OCI-LY3 (cell line): ENCODE data around the gene AZGP1.
"Not testable (repeated sequence)": the region's sequence is repeated elsewhere in the genome, so short reads cannot be mapped to it uniquely, and the experiment has no call there.

Source experiments
- H2AFZ ChIP-seq: fragments of 200-600, 300-600 bp; shearing (Covaris generic); 2 replicates; pipeline ENCODE4 v1.6.0; 2014; ENCODE audit warnings: antibody characterized with exemption, low read depth, low read length
- H3K27ac ChIP-seq: fragments of 200-600, 300-600 bp; sonication (generic); 2 replicates; pipeline ENCODE4 v1.5.1; 2014; ENCODE audit warnings: mild to moderate bottlenecking, low read length, moderate library complexity, mixed read lengths
- H3K27me3 ChIP-seq: fragments of 200-600, 300-600 bp; sonication (generic); 2 replicates; pipeline ENCODE4 v1.6.1; 2014; ENCODE audit warnings: low read depth, low read length, mixed read lengths
- H3K36me3 ChIP-seq: fragments of 200-600, 300-600 bp; sonication (generic); replicated peaks from 2 replicates; pipeline ENCODE3; 2014; ENCODE audit warnings: low read depth, low read length, mixed read lengths
- H3K4me1 ChIP-seq: fragments of 300-600, 200-600 bp; sonication (generic); 2 replicates; pipeline ENCODE4 v1.6.1; 2014; ENCODE audit warnings: low read length, mixed read lengths
- H3K4me2 ChIP-seq: fragments of 200-600, 300-600 bp; sonication (generic); 2 replicates; pipeline ENCODE4 v1.6.1; 2014; ENCODE audit warnings: low read length, mixed read lengths
- H3K4me3 ChIP-seq: fragments of 300-600, 200-600 bp; sonication (generic); 2 replicates; pipeline ENCODE4 v1.5.1; 2014; ENCODE audit warnings: antibody characterized with exemption, mild to moderate bottlenecking, low read length, moderate library complexity
- H3K79me2 ChIP-seq: fragments of 300-600, 200-600 bp; shearing (Covaris generic); 2 replicates; pipeline ENCODE4 v1.6.1; 2014; ENCODE audit warnings: mild to moderate bottlenecking, low read length, mixed read lengths
- H3K9ac ChIP-seq: fragments of 300-600, 200-600 bp; shearing (Covaris generic); 2 replicates; pipeline ENCODE4 v1.6.0; 2014; ENCODE audit warnings: mild to moderate bottlenecking, low read length, moderate library complexity
- H3K9me3 ChIP-seq: fragments of 200-600, 300-600 bp; shearing (Covaris generic); 2 replicates; pipeline ENCODE4 v1.6.1; 2014; ENCODE audit warnings: low read length, mixed read lengths; ENCODE audit not compliant: insufficient read depth
- H4K20me1 ChIP-seq: fragments of 200-600, 300-600 bp; sonication (generic); 2 replicates; pipeline ENCODE4 v1.6.1; 2016; ENCODE audit warnings: low read length, mixed read lengths; ENCODE audit not compliant: insufficient read depth
- CTCF ChIP-seq: fragments of 200-600, 300-600 bp; sonication (generic); IDR thresholded peaks from 2 replicates; pipeline ENCODE4 v1.5.1; 2014; ENCODE audit warnings: antibody characterized with exemption, low read length, low read depth
- EZH2phosphoT487 ChIP-seq: fragments of 200-600 bp; shearing (Covaris generic); IDR thresholded peaks from 2 replicates; pipeline ENCODE4 v1.6.1; 2018; ENCODE audit warnings: antibody characterized with exemption, mixed run types, low read depth

Gene AZGP1

GRCh38 chr7:99987846-99988245 is 12.0 kb upstream of the AZGP1 start:
- no peak overlapping the region for H3K4me2 ChIP-seq
- H2AFZ ChIP-seq, result no peak overlapping the region
- no peaks in the 10 kb centered on the region for H3K4me1 ChIP-seq
- H3K4me3 ChIP-seq, result no peak overlapping the region
- H3K9ac ChIP-seq, result no peak overlapping the region
- H3K79me2 ChIP-seq, result no peaks in the 10 kb centered on the region
- no peaks in the 10 kb centered on the region for H4K20me1 ChIP-seq
- peaks cover 14% of the 10 kb centered on the region for H3K27me3 ChIP-seq
- no peaks in the 10 kb centered on the region for H3K36me3 ChIP-seq
- TF ChIP-seq EZH2phosphoT487 (no peak), CTCF (no peak)
- no peak overlapping the region for H3K27ac ChIP-seq
- no peaks in the 10 kb centered on the region for H3K9me3 ChIP-seq

DNA sequence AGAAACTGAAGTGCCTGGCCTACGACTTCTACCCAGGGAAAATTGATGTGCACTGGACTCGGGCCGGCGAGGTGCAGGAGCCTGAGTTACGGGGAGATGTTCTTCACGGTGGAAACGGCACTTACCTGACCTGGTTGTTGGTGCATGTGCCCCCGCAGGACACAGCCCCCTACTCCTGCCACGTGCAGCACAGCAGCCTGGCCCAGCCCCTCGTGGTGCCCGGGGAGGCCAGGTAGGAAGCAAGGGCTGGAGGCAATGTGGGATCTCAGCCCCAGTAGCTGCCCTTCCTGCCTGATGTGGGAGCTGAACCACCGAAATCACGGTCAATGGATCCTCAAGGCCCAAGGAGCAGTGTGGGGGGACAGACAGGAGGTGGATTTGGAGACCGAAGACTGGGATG is 11.5 kb upstream of the AZGP1 start:
- not testable (repeated sequence) for H3K4me2 ChIP-seq, H3K4me3 ChIP-seq, H3K27ac ChIP-seq, H3K9ac ChIP-seq, H2AFZ ChIP-seq, H3K4me1 ChIP-seq, H3K36me3 ChIP-seq, H3K9me3 ChIP-seq, H3K79me2 ChIP-seq, H4K20me1 ChIP-seq
- peaks cover 17% of the 10 kb centered on the region for H3K27me3 ChIP-seq

GRCh38 chr7:99984593-99984992 is 8.8 kb upstream of the AZGP1 start:
- Histone ChIP-seq H3K79me2 (no peaks in the 10 kb centered on the region), H4K20me1 (no peaks in the 10 kb centered on the region), H3K27me3 (peaks cover 14% of the 10 kb centered on the region), H3K36me3 (no peaks in the 10 kb centered on the region), H3K4me2 (no peak overlapping the region), H3K9ac (no peak overlapping the region), H3K4me1 (no peaks in the 10 kb centered on the region; the same call in 1 of the 2 replicates), H3K9me3 (no peaks in the 10 kb centered on the region), H3K4me3 (no peak overlapping the region), H2AFZ (no peak overlapping the region), H3K27ac (no peak overlapping the region)
- TF ChIP-seq CTCF (no peak), EZH2phosphoT487 (no peak)

DNA sequence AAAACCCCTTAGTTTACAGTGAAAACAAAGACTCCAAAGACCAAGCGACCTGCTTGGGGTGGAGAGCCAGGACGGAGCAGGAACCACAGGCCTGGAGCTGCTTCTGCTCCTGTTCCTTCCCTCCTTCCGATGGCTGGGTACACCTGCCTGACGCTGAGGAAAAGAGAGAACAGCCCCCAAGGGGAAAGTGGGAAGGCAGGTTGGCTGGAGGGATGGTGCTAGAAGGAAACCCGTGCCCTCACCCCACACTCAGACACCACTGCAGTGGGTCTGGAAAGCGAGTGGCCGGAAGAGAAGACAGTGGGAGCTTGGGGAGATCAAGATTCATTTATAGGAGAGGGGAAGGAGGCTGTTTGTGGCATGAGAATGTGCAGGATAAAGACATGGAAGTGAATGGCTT is 5.2 kb upstream of the AZGP1 start:
- not testable (repeated sequence) for H3K27ac ChIP-seq, H3K9me3 ChIP-seq, H2AFZ ChIP-seq, H3K4me3 ChIP-seq, H4K20me1 ChIP-seq, H3K4me2 ChIP-seq, H3K79me2 ChIP-seq, H3K36me3 ChIP-seq, H3K9ac ChIP-seq, H3K4me1 ChIP-seq
- H3K27me3 ChIP-seq, result peaks cover 16% of the 10 kb centered on the region

GRCh38 chr7:99980448-99980872 is 4.6 kb upstream of the AZGP1 start:
- not testable (repeated sequence) for H4K20me1 ChIP-seq, H3K4me1 ChIP-seq, H3K9me3 ChIP-seq, H3K27ac ChIP-seq, H3K4me3 ChIP-seq, H3K79me2 ChIP-seq, H3K36me3 ChIP-seq, H3K4me2 ChIP-seq, H3K9ac ChIP-seq, H2AFZ ChIP-seq
- H3K27me3 ChIP-seq, result peaks cover 15% of the 10 kb centered on the region

DNA sequence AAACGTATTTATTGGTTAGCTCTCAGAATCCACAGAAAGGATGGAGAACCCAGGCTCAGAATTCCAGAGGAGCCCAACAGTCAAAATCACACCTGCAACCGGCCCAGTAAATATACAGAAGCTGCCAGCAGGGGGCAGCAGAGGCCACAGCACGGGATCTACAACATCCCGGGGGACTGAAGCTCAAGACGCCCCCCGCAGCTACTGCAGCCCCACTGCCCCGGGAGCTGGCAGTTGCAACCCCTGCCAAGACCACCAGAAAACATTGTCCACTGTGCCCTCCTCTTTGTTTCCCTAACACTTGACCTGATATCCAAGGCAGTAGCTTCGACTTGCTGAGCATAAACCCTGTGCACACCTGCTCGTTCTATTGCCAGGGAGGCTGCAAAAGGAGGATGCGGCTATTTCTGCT is 4.0 kb upstream of the AZGP1 start:
- TF ChIP-seq CTCF, result peak; percentile 56
- H3K36me3 ChIP-seq, H3K4me1 ChIP-seq, H3K9me3 ChIP-seq, H3K9ac ChIP-seq, H4K20me1 ChIP-seq, H3K27ac ChIP-seq, H3K79me2 ChIP-seq: not testable (repeated sequence)
- H3K4me2 ChIP-seq, result peak overlapping the region; percentile 62
- H3K4me3 ChIP-seq, result peak overlapping the region; percentile 54
- H2AFZ ChIP-seq, result 0 out of 2 replicates have a peak overlapping the region, but pooled peaks have one; percentile 46
- H3K27me3 ChIP-seq, result peaks cover 13% of the 10 kb centered on the region
